GM12875 (cell line): Measurements from ENCODE around the gene SFMBT2.
"Not testable (repeated sequence)": the region's sequence is repeated elsewhere in the genome, so short reads cannot be mapped to it uniquely, and the experiment has no call there.

Experiments used
- H3K4me3 ChIP-seq: one replicate; pipeline ENCODE4 v1.5.1; 2011; ENCODE audit warnings: low read depth, low read length, control low read depth
- CTCF ChIP-seq: IDR thresholded peaks from 2 replicates; pipeline ENCODE4 v1.5.1; 2011; ENCODE audit warnings: low read depth, mild to moderate bottlenecking, control low read depth, inconsistent platforms, low read length, moderate library complexity, borderline replicate concordance; ENCODE audit not compliant: insufficient read depth

Gene SFMBT2

GRCh38 chr10:7195118-7195517 is 215.7 kb downstream of the SFMBT2 start:
- no peak overlapping the region for H3K4me3 ChIP-seq
- TF ChIP-seq CTCF = no peak

GRCh38 chr10:7194571-7194970 is 216.3 kb downstream of the SFMBT2 start:
- TF ChIP-seq CTCF = no peak
- H3K4me3 ChIP-seq = no peak overlapping the region

- no peak for TF ChIP-seq CTCF
- H3K4me3 ChIP-seq = no peak overlapping the region
Measured at GRCh38 chr10:7193369-7193768, 217.5 kb downstream of the SFMBT2 start.

- TF ChIP-seq CTCF = no peak
- no peak overlapping the region for H3K4me3 ChIP-seq
Measured at GRCh38 chr10:7192831-7193361, 217.9 kb downstream of the SFMBT2 start.

- no peak for TF ChIP-seq CTCF
- H3K4me3 ChIP-seq = no peak overlapping the region
Measured at GRCh38 chr10:7192061-7192460, 218.8 kb downstream of the SFMBT2 start.

GRCh38 chr10:7190772-7191171 is 220.1 kb downstream of the SFMBT2 start:
- H3K4me3 ChIP-seq = not testable (repeated sequence)

- no peak overlapping the region for H3K4me3 ChIP-seq
- no peak for TF ChIP-seq CTCF
Measured at GRCh38 chr10:7189909-7190308, 220.9 kb downstream of the SFMBT2 start.
